CD4-positive, CD25-positive, alpha-beta regulatory T cell (primary cell): ENCODE data around the gene OR10H1. TPM values are rescaled to one million over a fixed set of nuclear protein-coding genes. Genes with fewer than 3 reads are reported as not detected.
A peak's percentile ranks its signal among the peaks of the same experiment; 100 is the strongest.

Experiments used
- ATAC-seq, 2 donors: fragments of 150-1000 bp; cut with Tn5 transposase; one replicate each; pipeline ENCODE4 v1.10.0; 2021; ENCODE audit warnings: low read depth in 2 of 2, moderate number of reproducible peaks in 2 of 2, moderate library complexity in 1 of 2
- DNase-seq, 3 donors: peaks; one replicate each; pipeline versions ENCODE4 v3.0.0 to v3.0.0-alpha.2; 2012 to 2022; ENCODE audit warnings: mixed read lengths in 1 of 3
- H3K27ac ChIP-seq: one replicate; pipeline ENCODE4 v1.7.0; 2013; ENCODE audit warnings: mild to moderate bottlenecking, low read length; ENCODE audit not compliant: insufficient read depth, poor library complexity, severe bottlenecking
- H3K27me3 ChIP-seq: one replicate; pipeline ENCODE4 v1.7.0; 2013; ENCODE audit warnings: low read length; ENCODE audit not compliant: control insufficient read depth, insufficient read depth
- H3K36me3 ChIP-seq: one replicate; pipeline ENCODE4 v1.7.0; 2013; ENCODE audit warnings: mild to moderate bottlenecking, low read length, moderate library complexity; ENCODE audit not compliant: control insufficient read depth, insufficient read depth
- H3K4me1 ChIP-seq: 2 replicates; pipeline ENCODE4 v1.7.0; 2013; ENCODE audit warnings: mild to moderate bottlenecking, low read length; ENCODE audit not compliant: insufficient read depth, control insufficient read depth, poor library complexity, severe bottlenecking
- H3K4me3 ChIP-seq: one replicate; pipeline ENCODE4 v1.7.0; 2013; ENCODE audit warnings: low read depth, mild to moderate bottlenecking, low read length, moderate library complexity
- H3K9me3 ChIP-seq, 2 experiments: 1 replicate in 1 of 2; 2 replicates in 1 of 2; pipeline ENCODE4 v1.7.0; 2013; ENCODE audit warnings: low read length in 2 of 2, mild to moderate bottlenecking in 1 of 2, moderate library complexity in 1 of 2; ENCODE audit not compliant: control insufficient read depth in 2 of 2
- H3K27ac Mint-ChIP-seq, 3 donors: one replicate each; pipeline ENCODE4 v1.8.0; 2020 to 2022; ENCODE audit warnings: mild to moderate bottlenecking in 3 of 3, mixed read lengths in 3 of 3, moderate library complexity in 2 of 3
- H3K27me3 Mint-ChIP-seq: one replicate; pipeline ENCODE4 v1.8.0; 2022; ENCODE audit warnings: mild to moderate bottlenecking, mixed read lengths
- H3K36me3 Mint-ChIP-seq: one replicate; pipeline ENCODE4 v1.8.0; 2020; ENCODE audit warnings: mixed read lengths
- H3K4me1 Mint-ChIP-seq, 4 donors: one replicate each; pipeline ENCODE4 v1.8.0; 2020 to 2022; ENCODE audit warnings: mixed read lengths in 4 of 4, mild to moderate bottlenecking in 1 of 4
- H3K4me3 Mint-ChIP-seq, 4 donors: one replicate each; pipeline ENCODE4 v1.8.0; 2020 to 2022; ENCODE audit warnings: mild to moderate bottlenecking in 4 of 4, mixed read lengths in 4 of 4, moderate library complexity in 3 of 4
- H3K9me3 Mint-ChIP-seq, 7 donors: one replicate each; pipeline ENCODE4 v1.8.0; 2020 to 2022; ENCODE audit warnings: mixed read lengths in 7 of 7, mild to moderate bottlenecking in 3 of 7, moderate library complexity in 2 of 7
- polyA plus RNA-seq, 4 donors: library from polyadenylated mRNA; unstranded; fragments of 300-500 nt; fragmentation: Illumina TruSeq; gene quantifications; one replicate each; pipeline ENCODE4 v1.2.3, GENCODE V29; 2021
- total RNA-seq: library from RNA; stranded (reverse); gene quantifications from one replicate; pipeline ENCODE4 v1.2.3, GENCODE V29; 2022

The OR10H1 gene
- total RNA-seq (not detected), polyA plus RNA-seq (not detected)

GRCh38 chr19:15815306-15815705, at the start of gene OR10H1:
TSS of gene OR10H1 (minus strand) at chr19:15815664. CDS start at chr19:15808037, 7,627 bp downstream.
- H3K36me3 Mint-ChIP-seq = no peaks in the 10 kb centered on the region
- H3K4me3 Mint-ChIP-seq = no peak within 1 kb of the TSS

GRCh38 chr19:15864824-15865223, 49.4 kb upstream of the OR10H1 start:
- H3K4me1 Mint-ChIP-seq = peaks cover 0 to 6% (median 3%) of the 10 kb centered on the region in 4 donors
- H3K9me3 ChIP-seq = no peaks in the 10 kb centered on the region
- no peak overlapping the region for H3K4me3 Mint-ChIP-seq
- no peak overlapping the region for H3K4me3 ChIP-seq
- H3K27me3 ChIP-seq = no peaks in the 10 kb centered on the region
- no peak overlapping the region for H3K27ac Mint-ChIP-seq
- DNase-seq (no peak), ATAC-seq (no peak)
- H3K36me3 Mint-ChIP-seq = no peaks in the 10 kb centered on the region
- H3K27ac ChIP-seq = no peak overlapping the region
- no peaks in the 10 kb centered on the region for H3K36me3 ChIP-seq
- H3K9me3 Mint-ChIP-seq = no peaks in the 10 kb centered on the region
- H3K27me3 Mint-ChIP-seq = peaks cover 4% of the 10 kb centered on the region
- H3K4me1 ChIP-seq = no peaks in the 10 kb centered on the region

More at GRCh38 chr19:15815306-15815705, at the start of gene OR10H1:
- Histone ChIP-seq H3K4me3 (no peak within 1 kb of the TSS), H3K9me3 (no peaks in the 10 kb centered on the region), H3K4me1 (peaks cover 6% of the 10 kb centered on the region), H3K27me3 (peaks cover 5% of the 10 kb centered on the region), H3K27ac (no peak within 1 kb of the TSS), H3K36me3 (no peaks in the 10 kb centered on the region)
- Mint-ChIP-seq H3K4me1 (peaks cover 0 to 11% (median 0%) of the 10 kb centered on the region in 4 donors), H3K27ac (peak within 1 kb of the TSS in 1 of 3 donors; percentile 27), H3K9me3 (peaks cover 0 to 2% (median 0%) of the 10 kb centered on the region in 7 donors), H3K27me3 (peaks cover 48% of the 10 kb centered on the region)
- ATAC-seq (no peak), DNase-seq (no peak)

GRCh38 chr19:15863272-15863671, 47.8 kb upstream of the OR10H1 start:
- no peak overlapping the region for H3K4me3 ChIP-seq
- ATAC-seq (no peak), DNase-seq (no peak)
- Mint-ChIP-seq H3K4me3 (no peak overlapping the region), H3K4me1 (no peaks in the 10 kb centered on the region), H3K27me3 (peaks cover 7% of the 10 kb centered on the region), H3K36me3 (no peaks in the 10 kb centered on the region), H3K9me3 (no peaks in the 10 kb centered on the region), H3K27ac (no peak overlapping the region)
- H3K4me1 ChIP-seq = no peaks in the 10 kb centered on the region
- no peaks in the 10 kb centered on the region for H3K36me3 ChIP-seq
- no peaks in the 10 kb centered on the region for H3K9me3 ChIP-seq
- H3K27ac ChIP-seq = no peak overlapping the region
- H3K27me3 ChIP-seq = no peaks in the 10 kb centered on the region

GRCh38 chr19:15862444-15862843, 47.0 kb upstream of the OR10H1 start:
- Histone ChIP-seq H3K4me3 (no peak overlapping the region), H3K4me1 (no peaks in the 10 kb centered on the region), H3K36me3 (no peaks in the 10 kb centered on the region), H3K27ac (no peak overlapping the region), H3K9me3 (no peaks in the 10 kb centered on the region), H3K27me3 (no peaks in the 10 kb centered on the region)
- no peaks in the 10 kb centered on the region for H3K36me3 Mint-ChIP-seq
- H3K27ac Mint-ChIP-seq = no peak overlapping the region
- H3K4me3 Mint-ChIP-seq = no peak overlapping the region
- H3K4me1 Mint-ChIP-seq = no peaks in the 10 kb centered on the region
- ATAC-seq (no peak), DNase-seq (no peak)
- H3K9me3 Mint-ChIP-seq = no peaks in the 10 kb centered on the region
- H3K27me3 Mint-ChIP-seq = peaks cover 4% of the 10 kb centered on the region

GRCh38 chr19:15860522-15860921, 45.1 kb upstream of the OR10H1 start:
- no peaks in the 10 kb centered on the region for H3K36me3 Mint-ChIP-seq

GRCh38 chr19:15859187-15859586, 43.7 kb upstream of the OR10H1 start:
- H3K36me3 ChIP-seq = no peaks in the 10 kb centered on the region
- Mint-ChIP-seq H3K27ac (no peak overlapping the region), H3K9me3 (no peaks in the 10 kb centered on the region), H3K4me1 (no peaks in the 10 kb centered on the region), H3K27me3 (peaks cover 4% of the 10 kb centered on the region), H3K36me3 (no peaks in the 10 kb centered on the region), H3K4me3 (no peak overlapping the region)
- no peak overlapping the region for H3K4me3 ChIP-seq
- no peaks in the 10 kb centered on the region for H3K9me3 ChIP-seq
- no peak for DNase-seq
- no peaks in the 10 kb centered on the region for H3K27me3 ChIP-seq
- no peak for ATAC-seq
- H3K27ac ChIP-seq = no peak overlapping the region
- H3K4me1 ChIP-seq = no peaks in the 10 kb centered on the region

More at GRCh38 chr19:15860522-15860921, 45.1 kb upstream of the OR10H1 start:
- H3K27ac ChIP-seq = no peak overlapping the region
- Mint-ChIP-seq H3K27me3 (peaks cover 4% of the 10 kb centered on the region), H3K4me3 (no peak overlapping the region), H3K9me3 (no peaks in the 10 kb centered on the region), H3K4me1 (no peaks in the 10 kb centered on the region), H3K27ac (no peak overlapping the region)
- H3K27me3 ChIP-seq = no peaks in the 10 kb centered on the region
- no peak overlapping the region for H3K4me3 ChIP-seq
- H3K36me3 ChIP-seq = no peaks in the 10 kb centered on the region
- DNase-seq (no peak), ATAC-seq (no peak)
- H3K9me3 ChIP-seq = no peaks in the 10 kb centered on the region
- no peaks in the 10 kb centered on the region for H3K4me1 ChIP-seq

GRCh38 chr19:15850385-15850784, 34.9 kb upstream of the OR10H1 start:
- Histone ChIP-seq H3K27me3 (no peaks in the 10 kb centered on the region), H3K27ac (no peak overlapping the region), H3K36me3 (no peaks in the 10 kb centered on the region), H3K4me1 (peaks cover 4% of the 10 kb centered on the region), H3K4me3 (no peak overlapping the region), H3K9me3 (no peaks in the 10 kb centered on the region)
- no peak for ATAC-seq
- H3K36me3 Mint-ChIP-seq = no peaks in the 10 kb centered on the region
- H3K27ac Mint-ChIP-seq = no peak overlapping the region
- H3K9me3 Mint-ChIP-seq = peaks cover 0 to 1% (median 0%) of the 10 kb centered on the region in 7 donors
- DNase-seq = no peak
- no peak overlapping the region for H3K4me3 Mint-ChIP-seq
- H3K27me3 Mint-ChIP-seq = peaks cover 10% of the 10 kb centered on the region
- H3K4me1 Mint-ChIP-seq = peaks cover 0 to 15% (median 7%) of the 10 kb centered on the region in 4 donors

- H3K4me3 Mint-ChIP-seq = no peak overlapping the region
- Histone ChIP-seq H3K9me3 (no peaks in the 10 kb centered on the region), H3K27ac (no peak overlapping the region), H3K4me3 (no peak overlapping the region), H3K4me1 (peaks cover 27% of the 10 kb centered on the region), H3K27me3 (no peaks in the 10 kb centered on the region), H3K36me3 (no peaks in the 10 kb centered on the region)
- peaks cover 4% of the 10 kb centered on the region for H3K27me3 Mint-ChIP-seq
- H3K36me3 Mint-ChIP-seq = no peaks in the 10 kb centered on the region
- peaks cover 6 to 44% (median 26%) of the 10 kb centered on the region in 4 donors for H3K4me1 Mint-ChIP-seq
- DNase-seq (no peak), ATAC-seq (no peak)
- H3K9me3 Mint-ChIP-seq = no peaks in the 10 kb centered on the region
- peak overlapping the region in 1 of 3 donors; percentile 73 for H3K27ac Mint-ChIP-seq
These were observed 31.5 kb upstream of the OR10H1 start for GRCh38 chr19:15846923-15847322.
